HG02798 (cell line): ENCODE data around the gene PYHIN1.
"Not testable (repeated sequence)": the region's sequence is repeated elsewhere in the genome, so short reads cannot be mapped to it uniquely, and the experiment has no call there.

Experiments
- ATAC-seq: cut with Tn5 transposase; IDR thresholded peaks from one replicate; pipeline ENCODE4 v1.9.1; 2021; ENCODE audit warnings: mild to moderate bottlenecking; ENCODE audit not compliant: unreplicated experiment, poor library complexity

The PYHIN1 gene

GRCh38 chr1:158978730-158979129, 47.4 kb downstream of the PYHIN1 start:
- ATAC-seq, result no peak

DNA sequence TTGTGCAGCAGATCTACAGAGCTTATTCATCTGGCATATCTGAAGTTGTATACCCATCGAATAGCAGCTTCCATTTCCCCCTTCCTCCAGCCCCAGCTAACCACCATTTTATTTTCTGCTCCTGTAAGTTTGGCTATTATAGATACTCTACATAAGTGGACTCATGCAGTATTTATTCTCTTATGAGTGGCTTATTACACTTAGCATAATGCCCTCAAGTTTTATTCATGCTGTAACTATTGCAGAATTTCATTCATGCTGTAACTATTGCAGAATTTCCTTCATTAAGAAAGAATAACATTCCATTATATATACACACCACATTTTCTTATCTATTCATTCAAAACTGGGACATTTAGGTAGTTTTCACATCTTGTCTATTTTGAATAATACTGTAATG, 47.9 kb downstream of the PYHIN1 start:
- ATAC-seq, result no peak

DNA sequence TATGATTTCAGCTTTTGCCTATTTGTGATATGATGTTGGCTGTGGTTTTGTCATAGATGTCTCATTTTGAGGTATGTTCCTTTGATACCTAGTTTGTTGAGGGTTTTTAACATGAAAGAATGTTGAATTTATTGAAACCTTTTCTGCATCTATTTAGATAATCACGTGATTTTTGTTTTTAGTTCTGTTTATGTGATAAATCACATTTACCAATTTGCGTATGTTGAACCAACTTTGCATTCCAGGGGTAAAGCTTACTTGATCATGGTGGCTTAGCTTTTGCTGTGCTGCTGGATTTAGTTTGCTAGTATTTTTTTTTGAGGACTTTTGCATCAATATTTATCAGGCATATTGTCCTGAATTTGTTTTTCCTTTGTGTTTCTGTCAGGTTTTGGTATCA, 51.9 kb downstream of the PYHIN1 start:
- ATAC-seq, result no peak

GRCh38 chr1:158984386-158984785, 53.0 kb downstream of the PYHIN1 start:
- no peak for ATAC-seq

- no peak for ATAC-seq
These were observed 58.1 kb downstream of the PYHIN1 start for GRCh38 chr1:158989424-158989823.

DNA sequence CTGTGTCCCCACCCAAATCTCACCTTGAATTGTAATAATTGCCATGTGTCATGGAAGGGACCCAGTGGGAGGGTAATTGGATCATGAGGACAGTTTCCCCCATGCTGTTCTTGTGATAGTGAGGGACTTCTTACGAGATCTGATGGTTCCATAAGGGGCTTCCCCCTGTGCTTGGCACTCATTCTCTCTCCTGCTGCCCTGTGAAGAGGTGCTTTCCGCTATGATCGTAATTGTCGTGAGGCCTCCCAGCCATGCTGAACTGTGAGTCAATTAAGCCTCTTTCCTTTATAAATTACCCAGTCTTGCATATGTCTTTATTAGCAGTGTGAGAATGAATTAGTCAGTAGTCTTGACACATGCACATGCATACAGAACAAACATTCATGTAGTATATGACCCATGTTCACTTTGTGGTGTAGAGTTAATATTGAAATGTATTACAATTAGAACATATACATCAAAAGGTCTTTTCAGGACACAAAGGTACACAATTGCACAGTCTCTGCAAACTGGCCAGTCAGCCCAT, 61.5 kb downstream of the PYHIN1 start:
- ATAC-seq, result no peak

DNA sequence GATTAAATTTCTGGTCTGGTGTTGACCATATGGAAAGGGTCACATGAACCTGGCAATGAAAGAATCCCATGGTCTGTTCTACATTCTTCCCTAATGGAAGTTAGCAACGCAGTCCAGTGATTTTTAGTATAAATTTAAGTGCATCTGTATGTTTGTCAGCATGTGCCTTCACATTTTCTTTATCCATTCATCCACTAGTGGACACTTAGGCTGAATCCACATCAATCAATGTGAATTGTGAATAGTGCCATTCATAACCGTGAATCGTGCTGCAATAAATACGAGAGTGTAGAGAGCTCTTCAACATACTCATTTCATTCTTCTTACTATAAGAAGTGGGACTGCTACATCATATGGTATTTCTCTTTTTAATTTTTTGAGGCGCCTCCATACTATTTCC, 65.6 kb downstream of the PYHIN1 start:
- ATAC-seq, result no peak

DNA sequence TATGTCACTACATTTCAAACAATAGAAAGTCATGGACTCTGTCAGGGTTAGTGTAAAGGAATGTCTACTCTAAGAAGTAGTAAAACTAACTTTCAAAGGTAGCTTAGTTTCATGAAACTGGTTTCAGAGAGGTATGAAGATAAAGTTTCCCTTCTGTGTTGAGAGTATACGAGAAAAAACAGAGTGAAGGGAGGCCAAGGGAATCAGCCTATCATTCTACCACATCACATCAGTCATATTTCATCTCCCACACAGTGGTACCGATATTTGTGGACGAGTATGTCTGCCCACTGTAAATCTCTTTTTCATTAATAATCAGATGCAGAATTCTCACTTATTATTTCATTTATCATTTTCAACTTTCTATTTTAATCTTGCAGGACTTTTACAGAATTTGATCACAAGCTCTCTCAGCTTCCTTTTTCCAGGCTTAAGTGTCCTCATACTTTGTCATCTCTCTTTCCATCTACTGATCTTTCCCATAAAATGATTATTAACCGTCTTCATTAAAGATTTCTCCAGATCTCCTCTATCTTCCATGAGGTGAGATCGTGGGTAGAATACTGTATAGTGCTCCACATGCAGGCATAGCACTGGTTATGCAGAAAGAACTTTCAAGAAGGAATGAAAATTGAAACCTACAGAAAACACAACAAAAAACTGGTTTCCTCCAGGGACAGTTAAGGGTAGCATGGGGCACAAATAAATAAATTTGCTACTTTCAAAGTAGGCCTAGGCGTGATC, 66.9 kb downstream of the PYHIN1 start:
- ATAC-seq, result peak; percentile 26

- ATAC-seq, result peak; percentile 60
These were observed 67.4 kb downstream of the PYHIN1 start for GRCh38 chr1:158998781-158999161.

- ATAC-seq, result no peak
These were observed 68.1 kb downstream of the PYHIN1 start for GRCh38 chr1:158999316-159000069.

DNA sequence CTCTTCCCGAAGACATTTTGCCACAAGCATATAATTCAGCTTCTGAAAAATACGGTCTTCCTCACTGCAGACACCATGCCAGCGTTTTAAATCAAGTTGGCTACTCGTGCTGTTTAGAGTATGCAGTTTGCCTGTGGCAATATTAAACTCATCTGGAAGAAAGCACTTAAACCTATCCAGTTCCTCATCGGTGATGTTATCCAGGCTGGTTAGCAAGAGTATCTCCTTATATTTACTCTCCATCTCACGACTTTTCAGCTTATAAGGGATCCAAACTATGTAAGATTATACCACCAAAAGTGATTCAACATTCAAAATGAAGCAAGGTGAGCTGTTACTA, 68.7 kb downstream of the PYHIN1 start:
- ATAC-seq, result no peak

DNA sequence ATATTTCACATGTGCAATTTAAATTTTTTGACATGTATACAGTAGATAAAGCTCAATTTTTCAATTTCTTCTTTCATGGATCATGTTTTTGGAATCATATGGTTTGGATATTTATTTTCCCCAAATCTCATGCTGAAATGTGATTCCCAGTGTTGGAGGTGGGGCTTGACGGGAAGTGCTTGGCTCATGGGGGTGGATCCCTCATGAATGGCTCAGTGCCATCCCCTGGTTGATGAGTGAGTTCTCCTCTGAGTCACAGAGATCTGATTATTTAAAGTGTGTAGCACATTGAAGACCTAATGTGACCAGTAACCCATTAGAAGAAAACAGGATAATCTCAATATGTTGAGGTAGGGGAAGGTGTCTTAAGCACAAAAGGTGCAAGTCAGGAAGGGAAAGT, 69.3 kb downstream of the PYHIN1 start:
- ATAC-seq, result no peak

DNA sequence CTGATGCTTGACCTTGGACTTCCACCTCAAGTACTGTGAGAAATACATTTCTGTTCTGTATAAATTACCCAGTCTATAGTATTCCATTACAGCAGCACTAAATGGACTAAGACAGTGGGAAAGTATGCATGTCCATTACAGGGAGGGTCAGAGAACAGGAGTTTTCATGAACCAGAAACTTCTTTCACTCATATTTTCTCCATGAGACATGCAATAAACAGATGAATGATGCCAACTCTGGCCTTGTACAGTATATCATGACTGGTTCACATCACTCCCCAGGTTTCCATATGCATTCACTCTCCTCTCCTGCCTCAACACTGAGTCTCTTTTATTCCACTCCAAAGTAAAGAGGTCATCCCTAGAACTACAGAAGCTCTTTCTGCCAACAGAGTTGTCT, 73.8 kb downstream of the PYHIN1 start:
- ATAC-seq, result no peak

- no peak for ATAC-seq
These were observed 74.3 kb downstream of the PYHIN1 start for GRCh38 chr1:159005676-159006075.

GRCh38 chr1:159006210-159006807, 75.0 kb downstream of the PYHIN1 start:
- ATAC-seq, result not testable (repeated sequence)

GRCh38 chr1:159007726-159008125, 76.4 kb downstream of the PYHIN1 start:
- no peak for ATAC-seq

GRCh38 chr1:159008744-159009188, 77.4 kb downstream of the PYHIN1 start:
- peak; percentile 72 for ATAC-seq

DNA sequence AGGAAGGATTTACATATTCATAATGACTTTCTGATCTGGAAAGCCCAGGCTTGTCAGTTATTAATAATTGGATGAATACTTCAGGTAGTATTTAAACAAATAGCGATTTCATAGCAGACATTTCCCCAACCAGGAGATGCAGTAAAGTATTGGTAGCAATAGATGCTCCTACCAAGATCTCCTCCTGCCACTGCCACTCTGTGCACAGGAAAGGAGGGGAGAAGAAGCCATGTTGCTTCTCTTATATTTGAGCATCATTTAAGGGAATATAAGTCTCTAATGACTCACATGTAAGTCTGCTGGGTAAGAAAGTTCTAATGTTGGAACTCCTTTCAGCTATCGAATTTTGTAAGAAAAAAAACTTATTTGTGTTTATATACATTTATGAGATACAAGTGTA, 77.9 kb downstream of the PYHIN1 start:
- no peak for ATAC-seq

- ATAC-seq, result peak; percentile 75
These were observed 78.5 kb downstream of the PYHIN1 start, which contains the start of gene IFI16 for GRCh38 chr1:159009704-159010361. Gene IFI16, plus strand, starts transcription at chr1:159009907. Its CDS starts 4,774 bp downstream, at chr1:159014681.

GRCh38 chr1:159010391-159010790, 79.0 kb downstream of the PYHIN1 start:
- no peak for ATAC-seq

GRCh38 chr1:159011001-159011400, 79.6 kb downstream of the PYHIN1 start:
- not testable (repeated sequence) for ATAC-seq
